HG03060 (cell line): Measurements from ENCODE around the gene LRRC32.

Experiments
- ATAC-seq: cut with Tn5 transposase; IDR thresholded peaks from one replicate; pipeline ENCODE4 v1.9.1; 2021; ENCODE audit warnings: low read depth, moderate number of reproducible peaks; ENCODE audit not compliant: unreplicated experiment

The LRRC32 gene

DNA sequence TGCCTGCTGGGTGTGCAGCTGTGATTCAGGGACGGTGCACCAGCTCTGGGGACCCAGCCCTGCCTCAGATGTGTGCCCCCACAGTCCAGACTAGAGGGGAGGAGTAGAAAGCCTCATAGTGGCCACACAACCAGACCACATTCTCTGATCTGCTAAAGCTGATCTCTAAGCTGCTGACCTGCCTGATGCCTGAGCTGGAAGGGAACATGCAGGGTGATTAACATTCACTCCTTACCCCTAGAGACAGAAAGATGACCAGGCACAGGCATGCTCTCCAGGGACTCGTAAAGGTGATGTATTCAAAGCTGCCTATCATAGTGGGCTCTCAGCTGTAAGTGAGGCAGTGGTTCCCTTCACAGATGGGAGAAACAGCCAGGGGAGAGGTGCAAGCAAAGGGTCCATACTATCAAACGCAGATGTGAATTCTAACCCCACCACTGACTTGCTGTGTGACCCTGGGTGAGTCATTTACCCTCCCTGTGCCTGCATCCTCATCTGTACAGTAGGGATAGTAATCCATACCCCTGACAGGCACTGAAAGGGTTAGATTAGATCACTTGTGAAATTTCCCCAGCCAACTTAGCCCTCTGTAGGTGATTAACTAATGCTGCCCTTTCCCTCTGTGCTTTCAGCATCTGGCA, 29.0 kb upstream of the LRRC32 start:
- no peak for ATAC-seq

- ATAC-seq = no peak
These were observed 27.9 kb upstream of the LRRC32 start for GRCh38 chr11:76698321-76699043.

DNA sequence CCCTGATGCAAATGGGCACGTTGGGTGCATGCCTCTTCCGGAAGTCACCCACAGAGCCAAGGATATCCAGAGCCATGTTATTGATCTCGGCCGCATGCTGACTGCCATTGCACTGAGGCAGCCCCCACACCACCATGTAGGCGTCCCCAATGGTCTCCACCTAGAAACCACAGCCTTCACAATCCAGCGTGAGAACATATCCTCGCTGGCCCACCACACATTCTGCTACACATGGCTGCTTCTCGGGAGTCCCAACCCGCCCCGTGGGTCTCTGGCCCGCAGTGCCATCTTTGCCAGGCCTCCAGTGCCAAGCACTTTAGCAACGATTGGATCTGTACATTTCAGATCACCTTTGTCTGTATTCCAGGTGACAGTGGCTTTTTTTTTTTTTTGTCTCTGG, 26.2 kb upstream of the LRRC32 start:
- no peak for ATAC-seq

DNA sequence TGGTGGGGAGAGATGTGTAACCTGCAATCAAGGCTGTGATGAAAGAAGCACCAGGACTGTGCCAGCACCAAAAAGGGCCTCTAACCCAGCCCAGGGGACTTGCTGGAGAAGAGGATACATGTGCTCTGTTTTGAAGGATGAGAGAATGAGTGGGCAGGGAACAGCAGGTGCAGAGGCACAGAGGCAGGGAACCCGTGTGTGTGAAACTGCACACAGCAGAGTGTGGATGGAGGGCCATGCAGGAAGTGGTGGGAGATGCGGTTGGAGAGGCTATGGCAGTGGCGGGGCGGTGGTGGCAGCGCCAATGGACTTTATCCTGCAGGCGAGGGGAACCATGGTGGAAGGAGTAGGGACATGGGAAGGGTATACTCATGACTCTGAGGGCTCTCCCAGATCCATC, 25.2 kb upstream of the LRRC32 start:
- ATAC-seq = no peak

DNA sequence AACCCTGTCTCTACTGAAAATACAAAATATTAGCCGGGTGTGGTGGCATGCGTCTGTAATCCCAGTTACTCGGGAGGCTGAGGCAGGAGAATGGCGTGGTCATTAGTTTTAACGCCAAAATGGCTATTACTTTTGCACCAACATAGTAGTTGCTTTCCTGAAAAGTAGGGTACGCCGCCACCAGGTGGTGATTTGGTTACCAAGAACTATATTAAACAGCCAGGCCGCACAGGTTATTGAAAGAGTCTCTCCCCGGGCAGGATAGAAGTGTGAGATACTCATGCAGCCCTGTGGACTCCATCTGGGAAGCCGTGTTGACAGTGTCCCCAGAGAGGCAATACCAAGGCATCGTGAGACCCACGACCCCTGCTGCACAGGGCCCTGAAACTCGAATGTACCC, 24.6 kb upstream of the LRRC32 start:
- no peak for ATAC-seq

GRCh38 chr11:76694664-76695063, 24.1 kb upstream of the LRRC32 start:
- no peak for ATAC-seq

DNA sequence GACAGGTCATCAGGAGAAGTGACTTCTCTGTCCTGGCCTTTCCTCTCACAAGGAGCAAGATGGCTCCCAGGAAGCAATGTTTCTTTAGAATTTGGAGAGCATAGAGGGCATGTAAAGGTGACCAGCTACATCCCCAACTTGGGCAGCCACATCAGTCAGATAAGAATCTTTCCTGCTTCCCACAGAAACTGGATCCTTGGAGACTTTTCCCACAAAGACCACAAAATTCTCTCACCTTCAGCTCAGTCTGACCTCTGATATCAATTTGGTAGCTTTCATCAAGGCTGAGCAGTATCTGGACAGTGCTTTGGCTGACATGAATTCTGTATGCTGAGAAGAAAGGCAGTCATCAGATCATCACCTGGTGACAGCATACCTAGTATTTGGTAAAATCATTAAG, 23.3 kb upstream of the LRRC32 start:
- ATAC-seq = no peak

- ATAC-seq = no peak
These were observed 22.4 kb upstream of the LRRC32 start for GRCh38 chr11:76692956-76693355.

- no peak for ATAC-seq
These were observed 21.1 kb upstream of the LRRC32 start for GRCh38 chr11:76691655-76692054.

GRCh38 chr11:76690736-76691135, 20.2 kb upstream of the LRRC32 start:
- ATAC-seq = no peak

DNA sequence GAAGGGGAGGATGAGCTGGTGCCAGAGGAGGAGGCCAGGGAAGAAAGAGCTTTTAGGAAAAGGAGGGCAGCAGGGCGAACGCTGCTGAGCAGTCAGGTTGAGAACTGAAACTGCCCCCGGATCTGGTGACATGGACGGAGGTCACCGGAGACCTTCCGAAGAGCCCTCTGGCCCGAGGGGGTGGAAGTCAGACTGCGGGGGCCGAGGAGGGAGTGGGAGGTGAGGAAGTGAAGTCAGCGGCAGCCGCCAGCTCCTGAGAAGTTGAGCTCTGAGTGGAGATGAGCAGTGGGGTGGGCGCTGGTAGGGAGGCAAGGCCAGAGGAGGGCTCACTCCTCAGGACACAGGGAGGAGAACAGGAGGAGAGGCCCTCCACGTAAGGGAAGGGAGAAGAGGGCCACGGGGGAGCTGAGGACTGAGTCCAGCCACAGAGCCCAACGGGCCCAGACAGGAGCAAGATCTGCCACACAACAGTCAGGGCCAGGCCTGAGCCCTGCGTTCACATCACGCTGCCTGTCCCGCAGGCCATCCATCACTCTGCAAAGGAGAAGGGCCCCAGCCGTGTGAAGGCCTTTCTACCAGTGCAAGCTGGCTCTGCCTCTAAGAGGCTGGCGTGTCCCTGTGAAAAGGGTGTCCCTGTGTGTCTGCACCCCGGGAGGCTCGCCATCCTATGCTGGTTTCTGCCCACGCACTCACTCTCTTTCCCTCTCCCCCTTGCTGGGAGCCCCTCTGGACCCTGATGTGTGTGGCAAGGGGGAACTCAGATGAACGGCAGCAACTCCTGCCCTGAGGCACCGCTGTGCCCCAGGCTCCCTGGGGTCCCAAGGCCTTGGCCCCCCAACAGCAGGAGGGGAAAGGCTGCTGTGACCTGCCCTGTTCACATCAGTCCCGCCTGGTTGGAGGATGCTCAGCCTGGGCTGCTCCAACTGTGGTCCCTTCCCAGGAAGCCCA, 19.0 kb upstream of the LRRC32 start:
- no peak for ATAC-seq

- no peak for ATAC-seq
These were observed 17.6 kb upstream of the LRRC32 start for GRCh38 chr11:76688146-76688545.

GRCh38 chr11:76686261-76687079, 15.9 kb upstream of the LRRC32 start:
- no peak for ATAC-seq

- no peak for ATAC-seq
These were observed 15.3 kb upstream of the LRRC32 start for GRCh38 chr11:76685831-76686230.

DNA sequence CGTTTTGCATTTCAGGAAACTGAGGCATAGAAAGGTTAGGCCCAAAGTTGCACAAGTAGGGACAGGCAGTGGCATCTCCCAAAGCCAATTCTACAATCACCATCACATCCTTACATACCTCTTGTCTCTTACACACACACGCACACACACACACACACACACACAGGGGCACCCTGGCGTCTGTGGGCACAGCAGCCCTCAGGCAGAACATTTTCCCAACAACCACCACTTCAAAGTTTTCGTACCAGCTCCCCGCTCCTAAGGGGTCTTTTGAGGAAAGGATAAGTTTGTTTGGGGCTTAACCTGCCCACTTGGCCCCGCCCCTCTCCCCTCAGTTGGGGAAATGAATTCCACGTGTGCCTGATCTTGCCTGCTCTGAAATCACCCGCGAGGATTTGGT, 14.7 kb upstream of the LRRC32 start:
- no peak for ATAC-seq

DNA sequence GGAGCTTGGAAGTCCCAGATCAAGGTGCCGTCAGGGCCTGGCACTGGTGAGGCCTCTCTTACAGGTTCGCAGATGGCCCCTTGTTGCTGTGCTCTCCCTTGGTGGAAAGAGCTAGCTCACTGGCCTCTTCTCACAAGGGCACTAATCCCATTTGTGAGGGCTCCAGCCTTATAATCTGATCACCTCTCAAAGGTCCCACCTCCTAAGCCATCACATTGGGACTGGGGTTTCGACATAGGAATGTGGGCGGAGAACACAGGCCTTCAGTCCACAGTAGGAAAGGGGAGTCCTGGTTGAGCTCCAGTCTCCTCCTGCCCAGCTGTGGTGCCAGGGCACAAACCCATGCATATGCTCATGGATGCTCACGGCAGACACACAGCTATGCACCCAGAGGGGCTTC, 14.0 kb upstream of the LRRC32 start:
- no peak for ATAC-seq

DNA sequence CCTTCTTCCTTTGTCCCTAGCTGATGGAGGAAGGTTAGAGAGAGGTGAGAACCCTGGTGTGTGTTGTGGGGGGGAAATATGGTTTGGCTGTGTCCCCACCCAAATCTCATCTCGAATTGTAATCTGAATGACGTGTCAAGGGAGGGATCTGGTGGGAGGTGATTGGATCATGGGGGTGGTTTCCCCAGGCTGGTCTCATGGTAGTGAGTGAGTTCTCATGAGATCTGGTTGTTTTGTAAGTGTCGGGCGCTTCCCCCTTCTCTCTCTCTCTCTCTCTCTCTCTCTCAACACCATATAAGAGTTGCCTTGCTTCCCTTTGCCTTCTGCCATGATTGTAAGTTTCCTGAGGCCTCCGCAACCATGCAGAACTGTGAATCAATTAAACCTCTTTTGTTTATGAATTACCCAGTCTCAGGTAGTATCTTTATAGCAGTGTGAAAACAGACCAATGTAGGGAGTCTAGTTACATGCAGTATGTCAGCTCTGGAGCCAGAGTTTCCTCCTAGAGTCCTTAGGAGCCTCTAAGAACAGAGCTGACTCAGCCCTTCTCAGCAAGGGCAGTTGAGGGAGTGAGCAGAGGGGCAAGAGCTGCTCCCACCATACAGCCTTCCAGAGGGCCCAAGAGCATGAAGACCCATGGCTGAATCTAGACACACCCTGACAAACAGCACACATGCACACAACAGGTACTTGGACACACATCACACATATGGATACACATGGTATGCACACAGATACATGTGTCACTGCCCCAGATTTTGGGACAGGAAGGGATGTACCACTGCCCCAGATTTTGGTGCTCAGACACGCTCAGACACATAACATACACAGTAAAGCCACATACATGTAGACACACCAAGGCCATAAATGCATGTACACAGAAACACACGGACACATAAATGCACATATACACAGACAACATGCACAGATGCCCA, 12.9 kb upstream of the LRRC32 start:
- no peak for ATAC-seq

DNA sequence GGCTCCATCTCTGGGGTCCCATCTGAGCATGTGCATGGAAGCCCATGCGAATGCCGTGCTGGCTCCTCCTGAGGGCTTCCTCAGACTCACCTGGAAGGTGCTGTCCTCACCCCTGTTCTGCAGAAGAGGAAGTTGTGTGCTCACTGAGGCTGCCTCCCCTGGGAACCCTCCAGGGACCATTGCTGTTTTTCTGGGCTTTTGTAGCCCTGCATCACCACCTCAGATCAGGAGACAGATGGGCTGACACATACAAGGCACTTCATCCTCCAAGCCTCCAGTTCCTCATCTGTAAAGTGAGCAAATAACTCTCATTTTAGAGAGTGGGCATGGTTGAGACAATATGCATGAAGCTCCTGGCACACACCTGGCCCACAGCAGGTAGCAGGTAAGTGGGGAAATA, 12.1 kb upstream of the LRRC32 start:
- no peak for ATAC-seq

GRCh38 chr11:76682106-76682505, 11.6 kb upstream of the LRRC32 start:
- ATAC-seq = no peak
